MCF 10A (cell line): ENCODE measurements around the gene USP17L20. TPM values are rescaled to one million over a fixed set of nuclear protein-coding genes. Genes with fewer than 3 reads are reported as not detected.
"Not testable (repeated sequence)": the region's sequence is repeated elsewhere in the genome, so short reads cannot be mapped to it uniquely, and the experiment has no call there.

ENCODE experiments used
- Bru-seq: library from RNA; stranded (reverse); fragments of 400-500 nt; gene quantifications from one replicate; lab custom pipeline; 2021; lab: Mats Ljungman, UMichigan
- BruChase-seq, 2 experiments: library from RNA; stranded (reverse); fragments of 400-500 nt; gene quantifications; one replicate each; lab custom pipeline; 2021; lab: Mats Ljungman, UMichigan
- BruUV-seq: library from RNA; stranded (reverse); fragments of 400-500 nt; replicated peaks from 2 replicates; lab custom pipeline; 2021; lab: Mats Ljungman, UMichigan
- CTCF ChIA-PET: fragments of 300-600 bp; sonication (Branson Sonifier 250); formaldehyde crosslinking; extraction: SDS; loops from one replicate; lab custom pipeline; 2021; ENCODE audit warnings: antibody characterized with exemption, inconsistent platforms; lab: Yijun Ruan, JAX
- POLR2A ChIA-PET: fragments of 300-600, 350-650 bp; sonication (Branson Sonifier 250); formaldehyde crosslinking; extraction: SDS; loops from one replicate; lab custom pipeline; 2020; ENCODE audit warnings: antibody characterized with exemption, inconsistent platforms; lab: Yijun Ruan, JAX
- DNase-seq: peaks from one replicate; pipeline ENCODE4 v3.0.0-alpha.2; 2018; ENCODE audit not compliant: unreplicated experiment
- H3K27ac Mint-ChIP-seq: one replicate; pipeline ENCODE4 v1.8.0; 2022; ENCODE audit warnings: mild to moderate bottlenecking, low read depth, mixed read lengths; ENCODE audit not compliant: unreplicated experiment
- H3K27me3 Mint-ChIP-seq: one replicate; pipeline ENCODE4 v1.8.0; 2022; ENCODE audit warnings: mixed read lengths; ENCODE audit not compliant: insufficient read depth, unreplicated experiment
- H3K36me3 Mint-ChIP-seq: one replicate; pipeline ENCODE4 v1.8.0; 2022; ENCODE audit warnings: mild to moderate bottlenecking, moderate library complexity, mixed read lengths; ENCODE audit not compliant: insufficient read depth, unreplicated experiment
- H3K4me1 Mint-ChIP-seq: one replicate; pipeline ENCODE4 v1.8.0; 2022; ENCODE audit warnings: mixed read lengths; ENCODE audit not compliant: insufficient read depth, unreplicated experiment
- H3K4me3 Mint-ChIP-seq: one replicate; pipeline ENCODE4 v1.8.0; 2022; ENCODE audit warnings: mild to moderate bottlenecking, moderate library complexity, mixed read lengths; ENCODE audit not compliant: unreplicated experiment
- H3K9me3 Mint-ChIP-seq: one replicate; pipeline ENCODE4 v1.8.0; 2022; ENCODE audit warnings: mixed read lengths; ENCODE audit not compliant: unreplicated experiment
- intact Hi-C: fragments of 100-400 bp; cut with micrococcal nuclease; formaldehyde crosslinking; loops from 2 replicates; pipeline ENCODE4 v1.14.1; 2022
- long read RNA-seq: library from polyadenylated mRNA; stranded (forward); transcript quantifications from one replicate; pipeline ENCODE4 v2.0.0, GENCODE V29; 2022
- total RNA-seq: library from RNA; stranded (reverse); gene quantifications from 2 replicates; pipeline ENCODE4 v1.2.3, GENCODE V29; 2022

The USP17L20 gene, protein sequence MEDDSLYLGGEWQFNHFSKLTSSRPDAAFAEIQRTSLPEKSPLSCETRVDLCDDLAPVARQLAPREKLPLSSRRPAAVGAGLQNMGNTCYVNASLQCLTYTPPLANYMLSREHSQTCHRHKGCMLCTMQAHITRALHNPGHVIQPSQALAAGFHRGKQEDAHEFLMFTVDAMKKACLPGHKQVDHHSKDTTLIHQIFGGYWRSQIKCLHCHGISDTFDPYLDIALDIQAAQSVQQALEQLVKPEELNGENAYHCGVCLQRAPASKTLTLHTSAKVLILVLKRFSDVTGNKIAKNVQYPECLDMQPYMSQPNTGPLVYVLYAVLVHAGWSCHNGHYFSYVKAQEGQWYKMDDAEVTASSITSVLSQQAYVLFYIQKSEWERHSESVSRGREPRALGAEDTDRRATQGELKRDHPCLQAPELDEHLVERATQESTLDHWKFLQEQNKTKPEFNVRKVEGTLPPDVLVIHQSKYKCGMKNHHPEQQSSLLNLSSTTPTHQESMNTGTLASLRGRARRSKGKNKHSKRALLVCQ
- total RNA-seq: not detected in 2 replicates
- not detected for Bru-seq, nascent RNA
- BruChase-seq, experiment 1, labeled RNA remaining after a 6-hour chase: not detected
- BruChase-seq, experiment 2, labeled RNA remaining after a 2-hour chase: not detected
- long read RNA-seq: 0 reads

DNA sequence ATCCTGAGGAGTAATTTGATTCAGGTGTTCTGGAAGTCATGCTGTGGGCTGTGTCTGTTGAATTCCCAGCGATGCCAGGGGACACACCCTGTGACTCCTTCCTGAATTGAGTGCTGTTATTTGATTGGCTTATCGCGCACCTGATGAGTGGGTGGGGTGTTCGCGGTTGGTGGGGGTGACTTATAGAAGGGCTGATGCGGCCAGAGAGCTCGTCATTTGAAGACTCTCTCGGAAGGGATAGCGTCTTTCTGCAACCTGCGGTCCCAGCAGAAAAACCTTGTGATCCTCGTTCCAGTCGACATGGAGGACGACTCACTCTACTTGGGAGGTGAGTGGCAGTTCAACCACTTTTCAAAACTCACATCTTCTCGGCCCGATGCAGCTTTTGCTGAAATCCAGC is at the start of gene USP17L20:
USP17L20 (plus strand) TSS at position 301 of the 400 bp plus-strand sequence; CDS start at position 301, 0 bp downstream.
- H3K4me1 Mint-ChIP-seq, DNase-seq, H3K9me3 Mint-ChIP-seq, CTCF ChIA-PET, H3K27ac Mint-ChIP-seq, H3K36me3 Mint-ChIP-seq, H3K4me3 Mint-ChIP-seq, POLR2A ChIA-PET, H3K27me3 Mint-ChIP-seq, BruUV-seq, intact Hi-C loops: not testable (repeated sequence)

DNA sequence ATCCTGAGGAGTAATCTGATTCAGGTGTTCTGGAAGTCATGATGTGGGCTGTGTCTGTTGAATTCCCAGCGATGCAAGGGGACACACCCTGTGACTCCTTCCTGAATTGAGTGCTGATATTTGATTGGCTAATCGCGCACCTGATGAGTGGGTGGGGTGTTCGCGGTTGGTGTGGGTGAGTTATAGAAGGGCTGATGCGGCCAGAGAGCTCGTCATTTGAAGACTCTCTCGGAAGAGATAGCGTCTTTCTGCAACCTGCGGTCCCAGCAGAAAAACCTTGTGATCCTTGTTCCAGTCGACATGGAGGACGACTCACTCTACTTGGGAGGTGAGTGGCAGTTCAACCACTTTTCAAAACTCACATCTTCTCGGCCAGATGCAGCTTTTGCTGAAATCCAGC is 47.6 kb upstream of the USP17L20 start, which contains the start of gene USP17L10:
USP17L10 (plus strand) TSS at position 301 of the 400 bp plus-strand sequence; CDS start at position 301, 0 bp downstream.
- CTCF ChIA-PET, H3K36me3 Mint-ChIP-seq, BruUV-seq, intact Hi-C loops, H3K27ac Mint-ChIP-seq, POLR2A ChIA-PET, H3K4me1 Mint-ChIP-seq, DNase-seq, H3K27me3 Mint-ChIP-seq, H3K9me3 Mint-ChIP-seq, H3K4me3 Mint-ChIP-seq: not testable (repeated sequence)

DNA sequence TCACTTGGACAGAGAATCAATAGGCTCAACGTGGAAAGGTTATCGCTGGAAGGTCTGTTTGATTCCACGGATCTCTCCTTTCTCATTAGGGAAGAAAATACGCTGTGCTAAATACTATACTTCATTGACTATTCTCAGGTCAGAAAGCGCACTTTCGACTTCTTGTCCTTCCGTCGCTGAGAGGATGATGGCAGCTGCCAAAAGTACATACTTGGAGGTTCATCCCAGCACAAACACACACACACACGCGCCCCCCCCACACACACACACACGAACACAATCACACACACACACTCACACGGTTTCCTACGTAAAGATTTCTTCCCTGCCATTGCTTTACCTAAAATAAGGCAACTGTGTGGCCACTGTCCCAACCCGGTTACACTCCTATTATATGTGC is 43.2 kb upstream of the USP17L20 start:
- CTCF ChIA-PET, BruUV-seq, H3K27me3 Mint-ChIP-seq, intact Hi-C loops, H3K36me3 Mint-ChIP-seq, H3K4me3 Mint-ChIP-seq, POLR2A ChIA-PET, DNase-seq, H3K4me1 Mint-ChIP-seq, H3K9me3 Mint-ChIP-seq, H3K27ac Mint-ChIP-seq: not testable (repeated sequence)

DNA sequence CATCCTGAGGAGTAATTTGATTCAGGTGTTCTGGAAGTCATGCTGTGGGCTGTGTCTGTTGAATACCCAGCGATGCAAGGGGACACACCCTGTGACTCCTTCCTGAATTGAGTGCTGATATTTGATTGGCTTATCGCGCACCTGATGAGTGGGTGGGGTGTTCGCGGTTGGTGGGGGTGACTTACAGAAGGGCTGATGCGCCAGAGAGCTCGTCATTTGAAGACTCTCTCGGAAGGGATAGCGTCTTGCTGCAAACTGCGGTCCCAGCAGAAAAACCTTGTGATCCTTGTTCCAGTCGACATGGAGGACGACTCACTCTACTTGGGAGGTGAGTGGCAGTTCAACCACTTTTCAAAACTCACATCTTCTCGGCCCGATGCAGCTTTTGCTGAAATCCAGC is 42.8 kb upstream of the USP17L20 start, which contains the start of gene USP17L11:
USP17L11 (plus strand) TSS at position 301 of the 400 bp plus-strand sequence; CDS start at position 301, 0 bp downstream.
- POLR2A ChIA-PET, BruUV-seq, H3K36me3 Mint-ChIP-seq: not testable (repeated sequence)

DNA sequence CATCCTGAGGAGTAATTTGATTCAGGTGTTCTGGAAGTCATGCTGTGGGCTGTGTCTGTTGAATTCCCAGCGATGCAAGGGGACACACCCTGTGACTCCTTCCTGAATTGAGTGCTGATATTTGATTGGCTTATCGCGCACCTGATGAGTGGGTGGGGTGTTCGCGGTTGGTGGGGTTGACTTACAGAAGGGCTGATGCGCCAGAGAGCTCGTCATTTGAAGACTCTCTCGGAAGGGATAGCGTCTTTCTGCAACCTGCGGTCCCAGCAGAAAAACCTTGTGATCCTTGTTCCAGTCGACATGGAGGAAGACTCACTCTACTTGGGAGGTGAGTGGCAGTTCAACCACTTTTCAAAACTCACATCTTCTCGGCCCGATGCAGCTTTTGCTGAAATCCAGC is 38.1 kb upstream of the USP17L20 start, which contains the start of gene USP17L12:
USP17L12 (plus strand) TSS at position 301 of the 400 bp plus-strand sequence; CDS start at position 301, 0 bp downstream.
- CTCF ChIA-PET, POLR2A ChIA-PET, H3K36me3 Mint-ChIP-seq, BruUV-seq, DNase-seq, H3K27me3 Mint-ChIP-seq, H3K9me3 Mint-ChIP-seq, H3K4me3 Mint-ChIP-seq, H3K4me1 Mint-ChIP-seq, intact Hi-C loops, H3K27ac Mint-ChIP-seq: not testable (repeated sequence)

More for the DNA sequence above, 42.8 kb upstream of the USP17L20 start, which contains the start of gene USP17L11:
- H3K4me3 Mint-ChIP-seq, H3K27me3 Mint-ChIP-seq, intact Hi-C loops, H3K27ac Mint-ChIP-seq, H3K9me3 Mint-ChIP-seq, CTCF ChIA-PET, H3K4me1 Mint-ChIP-seq, DNase-seq: not testable (repeated sequence)

DNA sequence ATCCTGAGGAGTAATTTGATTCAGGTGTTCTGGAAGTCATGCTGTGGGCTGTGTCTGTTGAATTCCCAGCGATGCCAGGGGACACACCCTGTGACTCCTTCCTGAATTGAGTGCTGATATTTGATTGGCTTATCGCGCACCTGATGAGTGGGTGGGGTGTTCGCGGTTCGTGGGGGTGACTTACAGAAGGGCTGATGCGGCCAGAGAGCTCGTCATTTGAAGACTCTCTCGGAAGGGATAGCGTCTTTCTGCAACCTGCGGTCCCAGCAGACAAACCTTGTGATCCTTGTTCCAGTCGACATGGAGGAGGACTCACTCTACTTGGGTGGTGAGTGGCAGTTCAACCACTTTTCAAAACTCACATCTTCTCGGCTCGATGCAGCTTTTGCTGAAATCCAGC is 33.3 kb upstream of the USP17L20 start, which contains the start of gene USP17L13:
USP17L13 (plus strand) TSS at position 301 of the 400 bp plus-strand sequence; CDS start at position 301, 0 bp downstream.
- POLR2A ChIA-PET, CTCF ChIA-PET, H3K36me3 Mint-ChIP-seq, DNase-seq, H3K9me3 Mint-ChIP-seq, H3K4me1 Mint-ChIP-seq, intact Hi-C loops, H3K4me3 Mint-ChIP-seq, H3K27ac Mint-ChIP-seq, H3K27me3 Mint-ChIP-seq, BruUV-seq: not testable (repeated sequence)

DNA sequence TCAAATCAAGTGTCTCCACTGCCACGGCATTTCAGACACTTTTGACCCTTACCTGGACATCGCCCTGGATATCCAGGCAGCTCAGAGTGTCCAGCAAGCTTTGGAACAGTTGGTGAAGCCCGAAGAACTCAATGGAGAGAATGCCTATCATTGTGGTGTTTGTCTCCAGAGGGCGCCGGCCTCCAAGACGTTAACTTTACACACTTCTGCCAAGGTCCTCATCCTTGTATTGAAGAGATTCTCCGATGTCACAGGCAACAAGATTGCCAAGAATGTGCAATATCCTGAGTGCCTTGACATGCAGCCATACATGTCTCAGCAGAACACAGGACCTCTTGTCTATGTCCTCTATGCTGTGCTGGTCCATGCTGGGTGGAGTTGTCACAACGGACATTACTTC is 27.7 kb upstream of the USP17L20 start:
- H3K4me3 Mint-ChIP-seq, H3K27me3 Mint-ChIP-seq, H3K36me3 Mint-ChIP-seq, CTCF ChIA-PET, intact Hi-C loops, POLR2A ChIA-PET, BruUV-seq, H3K27ac Mint-ChIP-seq, H3K4me1 Mint-ChIP-seq, H3K9me3 Mint-ChIP-seq, DNase-seq: not testable (repeated sequence)

DNA sequence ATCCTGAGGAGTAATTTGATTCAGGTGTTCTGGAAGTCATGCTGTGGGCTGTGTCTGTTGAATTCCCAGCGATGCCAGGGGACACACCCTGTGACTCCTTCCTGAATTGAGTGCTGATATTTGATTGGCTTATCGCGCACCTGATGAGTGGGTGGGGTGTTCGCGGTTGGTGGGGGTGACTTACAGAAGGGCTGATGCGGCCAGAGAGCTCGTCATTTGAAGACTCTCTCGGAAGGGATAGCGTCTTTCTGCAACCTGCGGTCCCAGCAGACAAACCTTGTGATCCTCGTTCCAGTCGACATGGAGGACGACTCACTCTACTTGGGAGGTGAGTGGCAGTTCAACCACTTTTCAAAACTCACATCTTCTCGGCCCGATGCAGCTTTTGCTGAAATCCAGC is 23.8 kb upstream of the USP17L20 start, which contains the start of gene USP17L15:
USP17L15 (plus strand) TSS at position 301 of the 400 bp plus-strand sequence; CDS start at position 301, 0 bp downstream.
- CTCF ChIA-PET, H3K27ac Mint-ChIP-seq, H3K36me3 Mint-ChIP-seq, intact Hi-C loops, H3K27me3 Mint-ChIP-seq, DNase-seq, H3K4me1 Mint-ChIP-seq, BruUV-seq, H3K4me3 Mint-ChIP-seq, POLR2A ChIA-PET, H3K9me3 Mint-ChIP-seq: not testable (repeated sequence)
